Measurements from ENCODE around the gene CDKL4.
"Not testable (repeated sequence)": the region's sequence is repeated elsewhere in the genome, so short reads cannot be mapped to it uniquely, and the experiment has no call there.

The CDKL4 gene

GRCh38 chr2:39156107-39156506 is 87.7 kb downstream of the CDKL4 start (continued):
- no peak for TF ChIP-seq ZNF266 (tag by site-specific recombination; IDR thresholded peaks at IDR 0.05; ENCODE audit: low read depth)
- TF ChIP-seq ZNF658 (tag by site-specific recombination; IDR thresholded peaks at IDR 0.05) = no peak
- no peak for TF ChIP-seq HOXD13 (CRISPR knock-in tag; IDR thresholded peaks at IDR 0.05; ENCODE audit: borderline replicate concordance)
- TF ChIP-seq KLF8 (tag by site-specific recombination; IDR thresholded peaks at IDR 0.05) = no peak
- no peak for TF ChIP-seq ZNF521 (tag by site-specific recombination; IDR thresholded peaks at IDR 0.05)
- TF ChIP-seq REST (tag by site-specific recombination; IDR thresholded peaks at IDR 0.05) = no peak
- TF ChIP-seq ZNF433 (tag by site-specific recombination; IDR thresholded peaks at IDR 0.05; ENCODE audit: low read depth) = no peak
- no peak for TF ChIP-seq PATZ1 (tag by site-specific recombination; IDR thresholded peaks at IDR 0.05)
- no peak for TF ChIP-seq ZNF510 (tag by site-specific recombination; IDR thresholded peaks at IDR 0.05; ENCODE audit: insufficient replicate concordance)
- TF ChIP-seq ZNF670 (tag by site-specific recombination; IDR thresholded peaks at IDR 0.05; ENCODE audit: low read depth) = no peak

GRCh38 chr2:39155573-39155972 is 88.2 kb downstream of the CDKL4 start:
- H3K9me3 ChIP-seq (ENCODE audit: control insufficient read depth, insufficient read depth, low read depth, low read length); H3K4me3 ChIP-seq (ENCODE audit: low read depth, low read length); H3K36me3 ChIP-seq (ENCODE audit: control insufficient read depth in 2 of 2, insufficient read depth in 1 of 2, low read length in 2 of 2); H3K4me1 ChIP-seq (ENCODE audit: control insufficient read depth, insufficient read depth, low read length); H3K27ac ChIP-seq (ENCODE audit: extremely low read depth, low read depth, low read length): not testable (repeated sequence)
- ChIA-PET POLR2A (interaction anchor here (0.6 to 1.2 kb wide), 2 partner anchors 31 to 112 kb away, joined by 3 to 4 read pairs; no protein-coding TSS in a partner anchor), CTCF (interaction anchor here (0.6 to 0.7 kb wide), 2 partner anchors 74 to 205 kb away, joined by 3 read pairs; no protein-coding TSS in a partner anchor)

- H3K27ac ChIP-seq (ENCODE audit: extremely low read depth, low read depth, low read length) = no peak overlapping the region
- POLR2A ChIA-PET = interaction anchor here (1.2 kb wide), 1 partner anchor 31 kb away, joined by 4 read pairs; no protein-coding TSS in a partner anchor
Observed at GRCh38 chr2:39154944-39155343, 88.8 kb downstream of the CDKL4 start.

More at GRCh38 chr2:39154944-39155343, 88.8 kb downstream of the CDKL4 start:
- Histone ChIP-seq H3K4me3 (ENCODE audit: low read depth, low read length) (no peak overlapping the region), H3K36me3 (ENCODE audit: control insufficient read depth in 2 of 2, insufficient read depth in 1 of 2, low read length in 2 of 2) (no peaks in the 10 kb centered on the region), H3K9me3 (ENCODE audit: control insufficient read depth, insufficient read depth, low read depth, low read length) (no peaks in the 10 kb centered on the region), H3K4me1 (ENCODE audit: control insufficient read depth, insufficient read depth, low read length) (no peaks in the 10 kb centered on the region)
- TF ChIP-seq ZBTB11 (tag by site-specific recombination; conservative IDR thresholded peaks at IDR 0.05; ENCODE audit: low read depth) = no peak
- CTCF ChIA-PET = interaction anchor here (0.6 kb wide), 1 partner anchor 204 kb away, joined by 3 read pairs; no protein-coding TSS in a partner anchor
